K562 (cell line): ENCODE results near the gene NDUFS5. TPM values are rescaled to one million over a fixed set of nuclear protein-coding genes. Genes with fewer than 3 reads are reported as not detected.

Experiments used
- KLF6 ChIP-seq: fragments of 250-450 bp; sonication (Bioruptor Pico); IDR thresholded peaks from 2 replicates; pipeline ENCODE4 v1.4.0; 2020; ENCODE audit warnings: mild to moderate bottlenecking, moderate library complexity, borderline replicate concordance
- L3MBTL2 ChIP-seq: fragments of 450-650 bp; IDR thresholded peaks from 2 replicates; pipeline ENCODE4 v1.6.1; 2016; ENCODE audit warnings: mild to moderate bottlenecking, moderate library complexity
- TEAD4 ChIP-seq, 2 experiments: sonication (generic) in 1 of 2; formaldehyde crosslinking in 1 of 2; IDR thresholded peaks; 2 replicates each; pipeline versions ENCODE4 v1.6.1 to v1.8.0; 2012 to 2022; ENCODE audit warnings: borderline replicate concordance in 1 of 2, inconsistent platforms in 1 of 2, low read length in 1 of 2, mild to moderate bottlenecking in 1 of 2, missing genetic modification reagents in 1 of 2
- ZFP1 ChIP-seq: fragments of 450-650 bp; formaldehyde crosslinking; IDR thresholded peaks from 2 replicates; pipeline ENCODE4 v1.4.0; 2020; ENCODE audit warnings: mild to moderate bottlenecking, mixed read lengths
- polyA plus RNA-seq, 8 experiments: library from polyadenylated mRNA; depleted of rRNA in 4 of 8; stranded (reverse) in 5 of 8; unstranded in 3 of 8; fragments of >200 nt; fragmentation: Nextera tagmentation in 2 of 8; fragmentation: Illumina TruSeq in 1 of 8; extraction: Ambion mirVana in 2 of 8; extraction: Trizol in 1 of 8; gene quantifications; 2 replicates each; pipeline versions ENCODE4 v1.2.1 to v1.2.3, GENCODE V29; 2011 to 2014; ENCODE audit warnings: inconsistent platforms in 1 of 8, missing spikeins in 1 of 8
- total RNA-seq, 7 experiments: library from RNA; depleted of rRNA in 6 of 7; stranded (reverse); fragments of >200 nt in 6 of 7; fragmentation: Illumina TruSeq in 2 of 7; extraction: Trizol in 2 of 7; gene quantifications; 2 replicates each; pipeline versions ENCODE4 v1.2.1 to v1.2.3, GENCODE V29; 2011 to 2021; ENCODE audit warnings: low replicate concordance in 1 of 7
- TF ChIP-seq, protein P1 (sequence below): sonication (generic); formaldehyde crosslinking; IDR thresholded peaks from 2 replicates; pipeline ENCODE4 v1.8.0; 2022; ENCODE audit warnings: mild to moderate bottlenecking, missing genetic modification reagents
- TF ChIP-seq, protein P2 (sequence below): fragments of 250-450 bp; sonication (Bioruptor Pico); IDR thresholded peaks from 2 replicates; pipeline ENCODE4 v1.5.0; 2022; ENCODE audit warnings: mild to moderate bottlenecking
- TF ChIP-seq, protein P3 (sequence below): sonication (generic); formaldehyde crosslinking; IDR thresholded peaks from 2 replicates; pipeline ENCODE4 v1.5.0; 2020; ENCODE audit warnings: missing genetic modification reagents
- TF ChIP-seq, protein P4 (sequence below): fragments of 450-650 bp; IDR thresholded peaks from 2 replicates; pipeline ENCODE4 v1.6.1; 2018; ENCODE audit not compliant: partially characterized antibody

Gene NDUFS5
- total and polyA plus RNA-seq, 9 of the 15 experiments (the other 6 are each of a cell fraction or from before 2014, with no cell fraction given) = 499 to 2,737 (median 1,281) TPM

DNA sequence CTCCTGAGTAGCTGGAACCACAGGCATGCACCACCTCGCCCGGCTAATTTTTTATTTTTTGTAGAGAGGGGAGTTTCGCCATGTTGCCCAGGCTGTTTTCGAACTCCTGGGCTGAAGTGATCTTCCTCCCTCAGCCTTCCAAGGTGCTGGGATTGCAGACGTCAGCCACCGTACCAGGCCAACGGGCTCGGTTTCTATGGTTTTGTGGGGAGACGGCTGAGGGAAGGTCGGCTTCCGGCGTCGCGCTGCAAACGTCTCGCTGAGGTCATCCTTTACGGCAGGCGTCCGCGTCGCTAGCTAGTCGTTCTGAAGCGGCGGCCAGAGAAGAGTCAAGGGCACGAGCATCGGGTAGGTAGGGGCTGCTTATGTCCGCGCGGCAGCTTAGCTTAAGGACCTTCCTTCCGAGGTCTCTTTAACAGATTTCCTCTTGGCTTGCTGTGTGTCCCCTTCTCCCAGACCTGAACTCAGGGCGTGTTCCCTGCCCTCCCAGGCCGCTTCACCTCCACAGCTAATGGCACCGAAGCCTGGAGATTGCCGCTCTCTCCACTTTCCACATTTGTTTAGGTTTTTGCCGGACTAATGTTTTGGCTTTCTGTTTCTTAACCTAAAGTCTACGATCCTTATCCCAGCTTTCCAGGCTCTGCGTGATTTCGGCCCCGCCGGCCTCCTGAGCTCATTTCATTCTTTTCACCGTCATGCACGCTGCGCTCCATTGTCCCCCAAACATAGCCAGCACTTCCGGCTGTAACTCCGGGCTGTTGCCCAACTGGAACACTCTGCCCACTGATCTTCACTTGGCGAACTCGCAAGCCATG, at the start of gene NDUFS5 (continued):
- TF ChIP-seq, protein P1, sequence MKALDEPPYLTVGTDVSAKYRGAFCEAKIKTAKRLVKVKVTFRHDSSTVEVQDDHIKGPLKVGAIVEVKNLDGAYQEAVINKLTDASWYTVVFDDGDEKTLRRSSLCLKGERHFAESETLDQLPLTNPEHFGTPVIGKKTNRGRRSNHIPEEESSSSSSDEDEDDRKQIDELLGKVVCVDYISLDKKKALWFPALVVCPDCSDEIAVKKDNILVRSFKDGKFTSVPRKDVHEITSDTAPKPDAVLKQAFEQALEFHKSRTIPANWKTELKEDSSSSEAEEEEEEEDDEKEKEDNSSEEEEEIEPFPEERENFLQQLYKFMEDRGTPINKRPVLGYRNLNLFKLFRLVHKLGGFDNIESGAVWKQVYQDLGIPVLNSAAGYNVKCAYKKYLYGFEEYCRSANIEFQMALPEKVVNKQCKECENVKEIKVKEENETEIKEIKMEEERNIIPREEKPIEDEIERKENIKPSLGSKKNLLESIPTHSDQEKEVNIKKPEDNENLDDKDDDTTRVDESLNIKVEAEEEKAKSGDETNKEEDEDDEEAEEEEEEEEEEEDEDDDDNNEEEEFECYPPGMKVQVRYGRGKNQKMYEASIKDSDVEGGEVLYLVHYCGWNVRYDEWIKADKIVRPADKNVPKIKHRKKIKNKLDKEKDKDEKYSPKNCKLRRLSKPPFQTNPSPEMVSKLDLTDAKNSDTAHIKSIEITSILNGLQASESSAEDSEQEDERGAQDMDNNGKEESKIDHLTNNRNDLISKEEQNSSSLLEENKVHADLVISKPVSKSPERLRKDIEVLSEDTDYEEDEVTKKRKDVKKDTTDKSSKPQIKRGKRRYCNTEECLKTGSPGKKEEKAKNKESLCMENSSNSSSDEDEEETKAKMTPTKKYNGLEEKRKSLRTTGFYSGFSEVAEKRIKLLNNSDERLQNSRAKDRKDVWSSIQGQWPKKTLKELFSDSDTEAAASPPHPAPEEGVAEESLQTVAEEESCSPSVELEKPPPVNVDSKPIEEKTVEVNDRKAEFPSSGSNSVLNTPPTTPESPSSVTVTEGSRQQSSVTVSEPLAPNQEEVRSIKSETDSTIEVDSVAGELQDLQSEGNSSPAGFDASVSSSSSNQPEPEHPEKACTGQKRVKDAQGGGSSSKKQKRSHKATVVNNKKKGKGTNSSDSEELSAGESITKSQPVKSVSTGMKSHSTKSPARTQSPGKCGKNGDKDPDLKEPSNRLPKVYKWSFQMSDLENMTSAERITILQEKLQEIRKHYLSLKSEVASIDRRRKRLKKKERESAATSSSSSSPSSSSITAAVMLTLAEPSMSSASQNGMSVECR (CRISPR knock-in tag) = peak; percentile 92
- TF ChIP-seq, protein P2, sequence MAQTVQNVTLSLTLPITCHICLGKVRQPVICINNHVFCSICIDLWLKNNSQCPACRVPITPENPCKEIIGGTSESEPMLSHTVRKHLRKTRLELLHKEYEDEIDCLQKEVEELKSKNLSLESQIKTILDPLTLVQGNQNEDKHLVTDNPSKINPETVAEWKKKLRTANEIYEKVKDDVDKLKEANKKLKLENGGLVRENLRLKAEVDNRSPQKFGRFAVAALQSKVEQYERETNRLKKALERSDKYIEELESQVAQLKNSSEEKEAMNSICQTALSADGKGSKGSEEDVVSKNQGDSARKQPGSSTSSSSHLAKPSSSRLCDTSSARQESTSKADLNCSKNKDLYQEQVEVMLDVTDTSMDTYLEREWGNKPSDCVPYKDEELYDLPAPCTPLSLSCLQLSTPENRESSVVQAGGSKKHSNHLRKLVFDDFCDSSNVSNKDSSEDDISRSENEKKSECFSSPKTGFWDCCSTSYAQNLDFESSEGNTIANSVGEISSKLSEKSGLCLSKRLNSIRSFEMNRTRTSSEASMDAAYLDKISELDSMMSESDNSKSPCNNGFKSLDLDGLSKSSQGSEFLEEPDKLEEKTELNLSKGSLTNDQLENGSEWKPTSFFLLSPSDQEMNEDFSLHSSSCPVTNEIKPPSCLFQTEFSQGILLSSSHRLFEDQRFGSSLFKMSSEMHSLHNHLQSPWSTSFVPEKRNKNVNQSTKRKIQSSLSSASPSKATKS = no peak
- no peak for TF ChIP-seq ZFP1 (CRISPR knock-in tag)
- 0 out of 2 replicates have a peak, but pooled peaks have one; percentile 1 for TF ChIP-seq TEAD4 (IDR thresholded peaks at IDR 0.05; ENCODE audit: low read length)
- no peak for TF ChIP-seq TEAD4 (CRISPR knock-in tag; IDR thresholded peaks at IDR 0.05; ENCODE audit: borderline replicate concordance)
- peak; percentile 46; the same call in 1 of the 2 replicates for TF ChIP-seq KLF6 (CRISPR knock-in tag)
- peak; percentile 51 for TF ChIP-seq L3MBTL2
- TF ChIP-seq, protein P3, sequence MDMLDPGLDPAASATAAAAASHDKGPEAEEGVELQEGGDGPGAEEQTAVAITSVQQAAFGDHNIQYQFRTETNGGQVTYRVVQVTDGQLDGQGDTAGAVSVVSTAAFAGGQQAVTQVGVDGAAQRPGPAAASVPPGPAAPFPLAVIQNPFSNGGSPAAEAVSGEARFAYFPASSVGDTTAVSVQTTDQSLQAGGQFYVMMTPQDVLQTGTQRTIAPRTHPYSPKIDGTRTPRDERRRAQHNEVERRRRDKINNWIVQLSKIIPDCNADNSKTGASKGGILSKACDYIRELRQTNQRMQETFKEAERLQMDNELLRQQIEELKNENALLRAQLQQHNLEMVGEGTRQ (CRISPR knock-in tag) = no peak
- TF ChIP-seq, protein P4, sequence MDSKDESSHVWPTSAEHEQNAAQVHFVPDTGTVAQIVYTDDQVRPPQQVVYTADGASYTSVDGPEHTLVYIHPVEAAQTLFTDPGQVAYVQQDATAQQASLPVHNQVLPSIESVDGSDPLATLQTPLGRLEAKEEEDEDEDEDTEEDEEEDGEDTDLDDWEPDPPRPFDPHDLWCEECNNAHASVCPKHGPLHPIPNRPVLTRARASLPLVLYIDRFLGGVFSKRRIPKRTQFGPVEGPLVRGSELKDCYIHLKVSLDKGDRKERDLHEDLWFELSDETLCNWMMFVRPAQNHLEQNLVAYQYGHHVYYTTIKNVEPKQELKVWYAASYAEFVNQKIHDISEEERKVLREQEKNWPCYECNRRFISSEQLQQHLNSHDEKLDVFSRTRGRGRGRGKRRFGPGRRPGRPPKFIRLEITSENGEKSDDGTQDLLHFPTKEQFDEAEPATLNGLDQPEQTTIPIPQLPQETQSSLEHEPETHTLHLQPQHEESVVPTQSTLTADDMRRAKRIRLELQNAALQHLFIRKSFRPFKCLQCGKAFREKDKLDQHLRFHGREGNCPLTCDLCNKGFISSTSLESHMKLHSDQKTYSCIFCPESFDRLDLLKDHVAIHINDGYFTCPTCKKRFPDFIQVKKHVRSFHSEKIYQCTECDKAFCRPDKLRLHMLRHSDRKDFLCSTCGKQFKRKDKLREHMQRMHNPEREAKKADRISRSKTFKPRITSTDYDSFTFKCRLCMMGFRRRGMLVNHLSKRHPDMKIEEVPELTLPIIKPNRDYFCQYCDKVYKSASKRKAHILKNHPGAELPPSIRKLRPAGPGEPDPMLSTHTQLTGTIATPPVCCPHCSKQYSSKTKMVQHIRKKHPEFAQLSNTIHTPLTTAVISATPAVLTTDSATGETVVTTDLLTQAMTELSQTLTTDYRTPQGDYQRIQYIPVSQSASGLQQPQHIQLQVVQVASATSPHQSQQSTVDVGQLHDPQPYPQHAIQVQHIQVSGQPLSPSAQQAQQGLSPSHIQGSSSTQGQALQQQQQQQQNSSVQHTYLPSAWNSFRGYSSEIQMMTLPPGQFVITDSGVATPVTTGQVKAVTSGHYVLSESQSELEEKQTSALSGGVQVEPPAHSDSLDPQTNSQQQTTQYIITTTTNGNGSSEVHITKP = no peak
